SK-N-MC (cell line): Measurements from ENCODE around the gene C6orf47.

ENCODE experiments used
- DNase-seq: peaks from one replicate; pipeline ENCODE4 v3.0.0-alpha.2; 2011; ENCODE audit warnings: low read depth, low spot score
- H3K27ac ChIP-seq: fragments of 200-600 bp; sonication (generic); 2 replicates; pipeline ENCODE4 v1.5.1; 2016; ENCODE audit warnings: mixed run types
- H3K36me3 ChIP-seq: fragments of 200-600 bp; sonication (generic); 2 replicates; pipeline ENCODE4 v1.6.1; 2017; ENCODE audit warnings: antibody characterized with exemption, low read length, mixed read lengths; ENCODE audit not compliant: insufficient read depth
- H3K4me3 ChIP-seq: fragments of 200-600 bp; sonication (generic); 2 replicates; pipeline ENCODE4 v1.5.1; 2016
- H3K9ac ChIP-seq: fragments of 200-600 bp; sonication (generic); 2 replicates; pipeline ENCODE4 v1.8.0; 2017; ENCODE audit warnings: mixed run types, mixed read lengths; ENCODE audit not compliant: insufficient read length
- H3K9me3 ChIP-seq: fragments of 200-600 bp; sonication (generic); 2 replicates; pipeline ENCODE4 v1.6.1; 2017; ENCODE audit warnings: low read depth, mild to moderate bottlenecking, antibody characterized with exemption, low read length, moderate library complexity, mixed read lengths
- EZH2 ChIP-seq: fragments of 200-600 bp; sonication (generic); IDR thresholded peaks from one replicate; pipeline ENCODE4 v1.6.1; 2017; ENCODE audit warnings: antibody characterized with exemption
- FOXP2 ChIP-seq: optimal IDR thresholded peaks from 2 replicates; pipeline ENCODE3; 2011; ENCODE audit warnings: mild to moderate bottlenecking, moderate library complexity; ENCODE audit not compliant: insufficient read depth; ENCODE audit errors: extremely low read length, control extremely low read depth
- POLR2AphosphoS5 ChIP-seq: IDR thresholded peaks from 2 replicates; pipeline ENCODE4 v1.6.1; 2012; ENCODE audit warnings: mild to moderate bottlenecking, low read depth, low read length, borderline replicate concordance

The C6orf47 gene

DNA sequence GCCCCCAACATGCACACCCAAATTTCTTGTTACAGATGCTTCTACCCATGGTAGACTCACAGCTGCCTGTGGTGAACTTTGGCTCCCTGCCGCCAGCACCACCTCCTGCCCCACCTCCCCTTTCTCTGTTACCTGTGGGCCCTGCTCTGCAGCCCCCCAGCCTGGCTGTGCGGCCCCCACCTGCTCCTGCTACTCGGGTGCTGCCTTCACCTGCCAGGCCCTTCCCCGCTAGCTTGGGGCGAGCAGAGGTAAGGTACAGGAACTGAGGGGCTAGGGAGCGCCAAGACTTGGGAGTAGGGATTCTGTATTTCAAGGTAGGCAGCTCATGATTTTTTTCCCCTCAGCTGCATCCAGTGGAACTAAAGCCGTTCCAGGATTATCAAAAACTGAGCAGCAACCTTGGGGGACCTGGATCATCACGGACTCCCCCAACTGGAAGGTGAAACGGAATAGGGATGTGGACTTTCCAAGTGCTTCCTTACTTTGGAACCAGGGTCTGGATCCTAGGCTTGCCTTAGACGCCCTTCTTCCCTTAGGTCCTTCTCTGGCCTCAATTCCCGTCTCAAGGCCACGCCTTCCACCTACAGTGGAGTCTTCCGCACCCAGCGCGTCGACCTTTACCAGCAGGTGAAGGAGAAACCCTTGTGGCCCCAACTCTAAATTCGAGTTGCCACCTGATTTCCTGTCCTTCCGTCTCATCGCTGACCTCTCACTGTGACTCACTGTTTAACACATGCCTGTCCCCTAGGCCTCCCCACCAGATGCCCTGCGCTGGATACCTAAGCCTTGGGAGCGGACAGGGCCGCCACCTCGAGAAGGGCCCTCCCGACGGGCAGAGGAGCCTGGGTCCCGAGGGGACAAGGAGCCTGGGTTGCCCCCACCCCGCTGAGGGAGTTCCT, 23.6 kb downstream of the C6orf47 start:
- Histone ChIP-seq H3K9me3 (no peaks in the 10 kb centered on the region), H3K9ac (no peak overlapping the region), H3K27ac (peak overlapping the region; percentile 42), H3K4me3 (no peak overlapping the region), H3K36me3 (peaks cover 94% of the 10 kb centered on the region)
- DNase-seq: no peak
- TF ChIP-seq FOXP2 (no peak), POLR2AphosphoS5 (peak; percentile 31; the same call in 1 of the 2 replicates), EZH2 (no peak)

DNA sequence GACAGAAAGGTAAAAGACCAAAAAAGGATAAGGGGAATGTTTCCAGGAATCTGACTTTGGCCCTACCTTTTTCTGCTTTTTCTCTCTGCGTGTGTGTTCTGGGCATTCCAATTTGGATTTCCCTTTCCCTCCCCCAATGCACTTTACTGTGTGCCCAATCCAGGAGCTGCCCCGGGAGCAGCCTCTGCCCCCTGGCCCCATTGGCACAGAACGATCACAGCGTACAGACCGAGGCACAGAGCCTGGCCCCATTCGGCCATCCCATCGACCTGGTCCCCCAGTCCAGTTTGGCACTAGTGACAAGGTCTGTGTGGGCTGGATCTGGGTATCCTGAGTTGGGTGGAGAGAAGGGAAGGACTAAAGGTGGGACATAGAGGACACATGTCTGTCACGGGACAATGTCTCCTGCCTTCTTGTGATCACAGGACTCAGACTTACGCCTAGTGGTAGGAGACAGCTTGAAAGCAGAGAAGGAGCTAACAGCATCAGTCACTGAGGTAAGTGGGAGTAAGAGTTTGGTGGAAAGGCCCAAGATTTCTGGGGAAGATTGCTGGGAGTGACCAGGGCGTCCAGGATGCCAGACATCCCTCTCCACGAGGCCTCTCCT, 25.5 kb downstream of the C6orf47 start:
- no peak for TF ChIP-seq POLR2AphosphoS5
- TF ChIP-seq FOXP2: no peak
- TF ChIP-seq EZH2: no peak
- H3K36me3 ChIP-seq: peaks cover 94% of the 10 kb centered on the region
- no peak overlapping the region for H3K4me3 ChIP-seq
- H3K27ac ChIP-seq: 0 out of 2 replicates have a peak overlapping the region, but pooled peaks have one; percentile 36
- DNase-seq: no peak
- H3K9ac ChIP-seq: no peak overlapping the region
- no peaks in the 10 kb centered on the region for H3K9me3 ChIP-seq

DNA sequence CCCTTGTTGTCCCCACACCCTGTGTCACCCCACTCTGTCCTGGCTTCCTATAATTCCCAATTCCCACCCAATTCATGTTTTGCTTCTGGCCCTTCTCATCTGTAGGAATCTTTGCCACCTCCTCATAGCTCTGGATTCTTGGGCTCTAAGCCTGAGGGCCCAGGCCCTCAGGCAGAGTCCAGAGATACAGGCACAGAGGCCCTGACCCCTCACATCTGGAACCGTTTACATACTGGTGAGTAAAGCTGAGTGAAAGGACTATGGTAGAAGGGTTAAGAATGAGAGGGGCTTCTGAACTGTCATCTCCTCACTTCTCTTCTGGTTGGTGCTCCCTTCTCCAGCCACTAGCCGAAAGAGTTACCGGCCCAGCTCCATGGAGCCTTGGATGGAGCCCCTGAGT, 26.4 kb downstream of the C6orf47 start:
- TF ChIP-seq POLR2AphosphoS5: no peak
- no peak for TF ChIP-seq FOXP2
- TF ChIP-seq EZH2: no peak
- H3K27ac ChIP-seq: peak overlapping the region; percentile 42; the same call in 1 of the 2 replicates
- DNase-seq: no peak
- peaks cover 94% of the 10 kb centered on the region for H3K36me3 ChIP-seq
- H3K4me3 ChIP-seq: no peak overlapping the region
- no peaks in the 10 kb centered on the region for H3K9me3 ChIP-seq
- H3K9ac ChIP-seq: no peak overlapping the region

DNA sequence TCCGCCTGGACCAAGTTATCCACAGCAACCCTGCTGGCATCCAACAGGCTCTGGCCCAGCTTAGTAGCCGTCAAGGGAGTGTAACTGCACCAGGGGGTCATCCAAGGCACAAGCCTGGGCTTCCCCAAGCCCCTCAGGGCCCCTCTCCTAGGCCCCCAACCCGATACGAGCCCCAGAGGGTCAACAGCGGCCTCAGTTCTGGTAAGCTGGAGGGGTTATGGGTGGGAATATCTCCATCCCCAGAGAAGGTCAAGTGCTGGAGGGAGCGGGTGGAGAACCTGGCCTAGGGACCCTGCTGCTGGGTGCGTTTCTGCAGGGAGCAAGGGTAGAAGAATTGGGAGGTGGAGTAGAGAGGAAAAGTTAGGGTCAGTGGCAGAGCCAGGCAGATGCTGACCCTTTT, 27.1 kb downstream of the C6orf47 start:
- H3K4me3 ChIP-seq: no peak overlapping the region
- no peak for DNase-seq
- no peak overlapping the region for H3K9ac ChIP-seq
- no peak for TF ChIP-seq FOXP2
- no peak; the same call in 1 of the 2 replicates for TF ChIP-seq POLR2AphosphoS5
- no peak for TF ChIP-seq EZH2
- no peaks in the 10 kb centered on the region for H3K9me3 ChIP-seq
- H3K36me3 ChIP-seq: peaks cover 97% of the 10 kb centered on the region
- peak overlapping the region; percentile 69 for H3K27ac ChIP-seq

DNA sequence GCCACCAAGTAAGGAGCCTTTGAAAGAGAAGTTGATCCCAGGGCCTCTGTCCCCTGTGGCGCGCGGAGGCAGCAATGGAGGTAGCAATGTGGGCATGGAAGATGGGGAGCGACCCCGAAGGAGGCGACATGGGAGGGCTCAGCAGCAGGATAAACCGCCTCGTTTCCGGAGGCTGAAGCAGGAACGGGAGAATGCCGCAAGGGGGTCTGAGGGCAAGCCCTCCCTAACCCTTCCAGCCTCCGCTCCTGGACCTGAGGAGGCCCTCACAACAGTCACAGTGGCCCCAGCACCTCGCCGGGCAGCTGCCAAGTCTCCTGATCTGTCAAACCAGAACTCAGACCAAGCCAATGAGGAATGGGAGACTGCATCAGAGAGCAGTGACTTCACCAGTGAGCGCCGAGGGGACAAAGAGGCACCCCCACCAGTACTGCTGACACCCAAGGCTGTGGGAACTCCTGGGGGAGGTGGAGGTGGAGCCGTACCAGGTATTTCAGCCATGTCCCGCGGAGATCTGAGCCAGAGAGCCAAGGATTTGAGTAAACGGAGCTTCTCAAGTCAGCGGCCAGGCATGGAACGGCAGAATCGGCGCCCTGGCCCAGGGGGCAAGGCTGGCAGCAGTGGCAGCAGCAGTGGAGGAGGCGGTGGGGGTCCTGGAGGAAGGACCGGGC, 28.2 kb downstream of the C6orf47 start:
- H3K27ac ChIP-seq: peak overlapping the region; percentile 69

DNA sequence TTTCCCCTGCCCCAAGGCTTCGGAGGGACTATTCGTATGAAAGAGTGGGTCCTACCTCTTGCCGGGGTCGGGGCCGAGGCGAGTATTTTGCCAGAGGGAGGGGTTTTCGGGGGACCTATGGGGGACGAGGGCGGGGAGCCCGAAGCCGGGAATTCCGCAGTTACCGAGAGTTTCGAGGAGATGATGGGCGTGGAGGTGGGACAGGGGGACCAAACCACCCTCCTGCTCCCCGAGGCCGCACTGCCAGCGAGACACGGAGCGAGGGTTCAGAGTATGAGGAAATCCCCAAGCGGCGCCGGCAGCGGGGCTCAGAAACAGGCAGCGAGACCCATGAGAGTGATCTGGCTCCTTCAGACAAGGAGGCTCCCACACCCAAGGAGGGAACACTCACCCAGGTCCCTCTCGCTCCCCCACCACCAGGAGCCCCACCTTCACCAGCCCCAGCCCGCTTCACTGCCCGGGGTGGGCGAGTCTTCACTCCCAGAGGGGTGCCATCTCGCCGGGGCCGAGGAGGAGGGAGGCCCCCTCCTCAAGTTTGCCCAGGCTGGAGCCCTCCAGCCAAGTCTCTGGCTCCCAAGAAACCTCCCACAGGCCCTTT, 28.8 kb downstream of the C6orf47 start:
- Histone ChIP-seq H3K9me3 (no peaks in the 10 kb centered on the region), H3K4me3 (no peak overlapping the region), H3K9ac (no peak overlapping the region), H3K36me3 (peaks cover 100% of the 10 kb centered on the region), H3K27ac (no peak overlapping the region)
- DNase-seq: no peak
- TF ChIP-seq FOXP2 (no peak), POLR2AphosphoS5 (no peak), EZH2 (no peak)

More for the DNA sequence above, 28.2 kb downstream of the C6orf47 start:
- Histone ChIP-seq H3K4me3 (no peak overlapping the region), H3K36me3 (peaks cover 99% of the 10 kb centered on the region), H3K9ac (no peak overlapping the region), H3K9me3 (no peaks in the 10 kb centered on the region)
- no peak for DNase-seq
- TF ChIP-seq FOXP2 (no peak), EZH2 (no peak), POLR2AphosphoS5 (peak; percentile 65; the same call in 1 of the 2 replicates)

DNA sequence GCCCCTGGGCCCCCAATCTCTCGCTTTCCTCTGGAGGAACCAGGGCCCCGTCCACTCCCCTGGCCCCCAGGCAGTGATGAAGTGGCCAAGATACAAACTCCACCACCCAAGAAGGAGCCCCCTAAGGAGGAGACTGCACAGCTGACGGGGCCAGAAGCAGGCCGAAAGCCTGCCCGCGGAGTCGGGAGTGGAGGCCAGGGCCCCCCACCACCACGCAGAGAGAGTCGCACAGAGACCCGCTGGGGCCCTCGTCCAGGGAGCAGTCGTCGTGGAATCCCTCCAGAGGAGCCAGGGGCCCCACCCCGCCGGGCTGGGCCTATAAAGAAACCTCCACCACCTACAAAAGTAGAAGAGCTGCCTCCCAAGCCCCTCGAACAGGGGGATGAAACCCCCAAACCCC, 29.4 kb downstream of the C6orf47 start:
- DNase-seq: no peak
- no peak for TF ChIP-seq FOXP2
- TF ChIP-seq EZH2: no peak
- TF ChIP-seq POLR2AphosphoS5: no peak
- Histone ChIP-seq H3K9me3 (no peaks in the 10 kb centered on the region), H3K9ac (no peak overlapping the region), H3K4me3 (no peak overlapping the region), H3K36me3 (peaks cover 100% of the 10 kb centered on the region), H3K27ac (no peak overlapping the region)
